Uterus (tissue), 2 donors: ENCODE results near the gene DLGAP1.

Experiments
- POLR2A ChIP-seq, 2 donors: fragments of 450-650 bp; IDR thresholded peaks; one replicate each; pipeline ENCODE4 v1.6.1; 2016; ENCODE audit warnings: antibody characterized with exemption in 2 of 2, mild to moderate bottlenecking in 1 of 2, moderate library complexity in 1 of 2
- TF ChIP-seq, protein P1 (sequence below), 4 experiments: fragments of 200-600 bp in 2 of 4; fragments of 450-650 bp in 2 of 4; sonication (generic) in 2 of 4; IDR thresholded peaks; one replicate each; pipeline ENCODE4 v1.5.1; 2016 to 2019; ENCODE audit warnings: antibody characterized with exemption in 4 of 4, mild to moderate bottlenecking in 2 of 4, moderate library complexity in 1 of 4

- TF ChIP-seq, protein P1, sequence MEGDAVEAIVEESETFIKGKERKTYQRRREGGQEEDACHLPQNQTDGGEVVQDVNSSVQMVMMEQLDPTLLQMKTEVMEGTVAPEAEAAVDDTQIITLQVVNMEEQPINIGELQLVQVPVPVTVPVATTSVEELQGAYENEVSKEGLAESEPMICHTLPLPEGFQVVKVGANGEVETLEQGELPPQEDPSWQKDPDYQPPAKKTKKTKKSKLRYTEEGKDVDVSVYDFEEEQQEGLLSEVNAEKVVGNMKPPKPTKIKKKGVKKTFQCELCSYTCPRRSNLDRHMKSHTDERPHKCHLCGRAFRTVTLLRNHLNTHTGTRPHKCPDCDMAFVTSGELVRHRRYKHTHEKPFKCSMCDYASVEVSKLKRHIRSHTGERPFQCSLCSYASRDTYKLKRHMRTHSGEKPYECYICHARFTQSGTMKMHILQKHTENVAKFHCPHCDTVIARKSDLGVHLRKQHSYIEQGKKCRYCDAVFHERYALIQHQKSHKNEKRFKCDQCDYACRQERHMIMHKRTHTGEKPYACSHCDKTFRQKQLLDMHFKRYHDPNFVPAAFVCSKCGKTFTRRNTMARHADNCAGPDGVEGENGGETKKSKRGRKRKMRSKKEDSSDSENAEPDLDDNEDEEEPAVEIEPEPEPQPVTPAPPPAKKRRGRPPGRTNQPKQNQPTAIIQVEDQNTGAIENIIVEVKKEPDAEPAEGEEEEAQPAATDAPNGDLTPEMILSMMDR (IDR thresholded peaks at IDR 0.05): no peak
- TF ChIP-seq POLR2A (IDR thresholded peaks at IDR 0.05): no peak
Observed at GRCh38 chr18:3878401-3878800, 576.7 kb downstream of the DLGAP1 start.
